ENCODE measurements around the gene LIMA1. TPM values are rescaled to one million over a fixed set of nuclear protein-coding genes. Genes with fewer than 3 reads are reported as not detected.

LIMA1 gene
- total and polyA plus RNA-seq, 9 of the 15 experiments (the other 6 are each of a cell fraction or from before 2014, with no cell fraction given) = 20.2 to 37.8 (median 27.3) TPM

GRCh38 chr12:50309950-50310349, 26.6 kb upstream of the LIMA1 start (continued):
- TF ChIP-seq SAFB2 (IDR thresholded peaks at IDR 0.05; ENCODE audit: borderline replicate concordance, low read depth, low read length, severe bottlenecking) (no peak), ZSCAN29 (IDR thresholded peaks at IDR 0.05) (no peak), ZNF449 (CRISPR knock-in tag; IDR thresholded peaks at IDR 0.05) (no peak), ZNF263 (CRISPR knock-in tag; IDR thresholded peaks at IDR 0.05; ENCODE audit: borderline replicate concordance) (no peak), PTBP1 (IDR thresholded peaks at IDR 0.05; ENCODE audit: low read depth, low read length) (no peak), MEF2A (IDR thresholded peaks at IDR 0.05; ENCODE audit: control insufficient read depth, low read depth, low read length) (no peak), BCL6 (CRISPR knock-in tag; IDR thresholded peaks at IDR 0.05) (no peak), THRA (IDR thresholded peaks at IDR 0.05) (no peak), CEBPB (tag; IDR thresholded peaks at IDR 0.05) (no peak), EP300 (IDR thresholded peaks at IDR 0.05; ENCODE audit: low read length) (no peak; the same call in 1 of the 2 replicates), CTCFL (IDR thresholded peaks at IDR 0.05; ENCODE audit: borderline replicate concordance, insufficient read depth, low read depth, low read length, poor library complexity, severe bottlenecking) (no peak), CTBP1 (IDR thresholded peaks at IDR 0.05; ENCODE audit: borderline replicate concordance) (0 out of 2 replicates have a peak, but pooled peaks have one; percentile 18), ZNF830 (CRISPR knock-in tag; IDR thresholded peaks at IDR 0.05) (no peak), SIN3B (IDR thresholded peaks at IDR 0.05; ENCODE audit: low read depth) (no peak), AFF1 (IDR thresholded peaks at IDR 0.05; ENCODE audit: low read depth in 1 of 2, partially characterized antibody in 2 of 2) (no peak), E2F1 (CRISPR knock-in tag; IDR thresholded peaks at IDR 0.05) (no peak), DDX20 (tag; IDR thresholded peaks at IDR 0.05; ENCODE audit: low read depth) (no peak), SPI1 (IDR thresholded peaks at IDR 0.05; ENCODE audit: borderline replicate concordance, low read depth, low read length) (no peak), ZNF232 (CRISPR knock-in tag; IDR thresholded peaks at IDR 0.05) (no peak)
